Measurements from ENCODE around the gene GPR152. TPM values are rescaled to one million over a fixed set of nuclear protein-coding genes. Genes with fewer than 3 reads are reported as not detected.

GPR152 gene
- total RNA-seq, 6 experiments from 2014 or later = not detected

DNA sequence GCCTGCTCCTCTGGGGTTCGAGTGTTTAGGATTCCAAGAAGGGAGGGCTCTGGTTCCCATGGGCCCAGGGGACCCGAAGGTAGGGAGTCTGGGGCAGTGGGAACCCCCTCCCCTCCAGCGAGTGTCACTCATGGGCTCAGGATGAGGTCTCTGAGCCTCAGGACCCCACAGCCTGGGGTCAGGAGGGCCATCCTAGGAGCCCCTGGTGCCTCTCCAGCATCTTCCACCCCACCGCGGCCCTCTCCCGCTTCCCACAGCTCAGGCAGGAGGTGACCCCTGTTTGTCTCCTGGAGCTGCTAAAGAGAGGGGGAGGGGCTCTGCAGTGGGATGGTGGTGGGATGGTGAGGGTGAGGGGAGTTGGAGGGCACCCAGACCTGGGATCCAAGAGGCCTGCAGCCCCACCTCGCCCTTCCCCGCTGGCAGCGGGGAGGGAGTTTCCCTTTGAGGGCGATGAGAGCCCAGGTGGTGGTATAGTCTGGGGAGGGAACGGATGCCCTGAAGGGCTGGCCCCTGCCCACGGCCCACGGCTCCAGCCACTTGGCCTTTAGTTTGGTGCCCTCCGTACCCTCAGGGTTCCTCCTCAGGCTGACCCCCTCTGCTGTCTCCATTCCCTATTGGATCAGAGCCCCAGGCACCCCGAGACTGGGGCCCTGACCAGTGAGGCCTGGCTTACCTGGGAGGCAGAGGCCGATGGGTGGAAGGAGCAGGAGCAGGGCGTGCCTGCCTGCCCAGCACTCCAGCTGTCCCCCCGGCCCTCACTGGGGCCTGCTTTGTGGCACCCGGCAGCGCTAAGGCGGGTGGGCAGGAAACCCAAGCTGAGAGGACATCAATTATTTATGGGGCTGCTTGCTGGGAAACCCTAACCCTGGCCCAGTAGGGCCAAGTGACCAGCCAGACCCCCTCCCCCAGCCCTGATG lies 1.5 kb upstream of the GPR152 start:
- Histone ChIP-seq H3K27ac (no peak overlapping the region), H3K27me3 (no peaks in the 10 kb centered on the region), H3K9me3 (no peaks in the 10 kb centered on the region), H3K4me1 (no peaks in the 10 kb centered on the region), H3K4me3 (no peak overlapping the region), H3K36me3 (no peaks in the 10 kb centered on the region)
- DNase-seq = no peak
- 73% methylated on average over 2 of the region's 21 CpGs for WGBS (ENCODE audit: insufficient coverage, low coverage, low lambda C conversion rate, missing lambda C conversion rate)
- ATAC-seq = no peak
- intact Hi-C loops (cut with DNase I) = no loop called here
- TF ChIP-seq POLR2A (IDR thresholded peaks at IDR 0.05) = no peak
- TF ChIP-seq, protein P1, sequence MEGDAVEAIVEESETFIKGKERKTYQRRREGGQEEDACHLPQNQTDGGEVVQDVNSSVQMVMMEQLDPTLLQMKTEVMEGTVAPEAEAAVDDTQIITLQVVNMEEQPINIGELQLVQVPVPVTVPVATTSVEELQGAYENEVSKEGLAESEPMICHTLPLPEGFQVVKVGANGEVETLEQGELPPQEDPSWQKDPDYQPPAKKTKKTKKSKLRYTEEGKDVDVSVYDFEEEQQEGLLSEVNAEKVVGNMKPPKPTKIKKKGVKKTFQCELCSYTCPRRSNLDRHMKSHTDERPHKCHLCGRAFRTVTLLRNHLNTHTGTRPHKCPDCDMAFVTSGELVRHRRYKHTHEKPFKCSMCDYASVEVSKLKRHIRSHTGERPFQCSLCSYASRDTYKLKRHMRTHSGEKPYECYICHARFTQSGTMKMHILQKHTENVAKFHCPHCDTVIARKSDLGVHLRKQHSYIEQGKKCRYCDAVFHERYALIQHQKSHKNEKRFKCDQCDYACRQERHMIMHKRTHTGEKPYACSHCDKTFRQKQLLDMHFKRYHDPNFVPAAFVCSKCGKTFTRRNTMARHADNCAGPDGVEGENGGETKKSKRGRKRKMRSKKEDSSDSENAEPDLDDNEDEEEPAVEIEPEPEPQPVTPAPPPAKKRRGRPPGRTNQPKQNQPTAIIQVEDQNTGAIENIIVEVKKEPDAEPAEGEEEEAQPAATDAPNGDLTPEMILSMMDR (IDR thresholded peaks at IDR 0.05) = no peak

DNA sequence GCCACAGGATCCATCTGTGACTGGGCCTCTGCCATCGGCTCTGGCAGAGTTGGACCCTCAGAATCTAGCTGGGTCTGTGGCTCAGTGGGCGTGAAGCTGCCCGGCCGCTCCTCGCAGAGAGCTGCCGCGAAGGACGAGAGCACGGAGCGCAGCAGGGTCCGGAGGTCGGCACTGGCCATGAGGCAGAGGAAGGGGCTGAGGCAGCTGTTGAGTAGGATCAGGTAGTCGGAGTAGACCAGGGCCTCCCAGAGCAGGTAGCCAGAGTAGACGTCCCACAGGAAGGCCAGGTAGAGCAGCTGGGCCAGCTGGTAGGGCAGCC lies 912 bp downstream of the GPR152 start:
- H3K4me1 ChIP-seq = peaks cover 0 to 13% (median 0%) of the 10 kb centered on the region in 4 donors
- no peak overlapping the region for H3K27ac ChIP-seq
- WGBS (ENCODE audit: insufficient coverage, low coverage, low lambda C conversion rate, missing lambda C conversion rate) = 96% methylated on average over 8 of the region's 14 CpGs

DNA sequence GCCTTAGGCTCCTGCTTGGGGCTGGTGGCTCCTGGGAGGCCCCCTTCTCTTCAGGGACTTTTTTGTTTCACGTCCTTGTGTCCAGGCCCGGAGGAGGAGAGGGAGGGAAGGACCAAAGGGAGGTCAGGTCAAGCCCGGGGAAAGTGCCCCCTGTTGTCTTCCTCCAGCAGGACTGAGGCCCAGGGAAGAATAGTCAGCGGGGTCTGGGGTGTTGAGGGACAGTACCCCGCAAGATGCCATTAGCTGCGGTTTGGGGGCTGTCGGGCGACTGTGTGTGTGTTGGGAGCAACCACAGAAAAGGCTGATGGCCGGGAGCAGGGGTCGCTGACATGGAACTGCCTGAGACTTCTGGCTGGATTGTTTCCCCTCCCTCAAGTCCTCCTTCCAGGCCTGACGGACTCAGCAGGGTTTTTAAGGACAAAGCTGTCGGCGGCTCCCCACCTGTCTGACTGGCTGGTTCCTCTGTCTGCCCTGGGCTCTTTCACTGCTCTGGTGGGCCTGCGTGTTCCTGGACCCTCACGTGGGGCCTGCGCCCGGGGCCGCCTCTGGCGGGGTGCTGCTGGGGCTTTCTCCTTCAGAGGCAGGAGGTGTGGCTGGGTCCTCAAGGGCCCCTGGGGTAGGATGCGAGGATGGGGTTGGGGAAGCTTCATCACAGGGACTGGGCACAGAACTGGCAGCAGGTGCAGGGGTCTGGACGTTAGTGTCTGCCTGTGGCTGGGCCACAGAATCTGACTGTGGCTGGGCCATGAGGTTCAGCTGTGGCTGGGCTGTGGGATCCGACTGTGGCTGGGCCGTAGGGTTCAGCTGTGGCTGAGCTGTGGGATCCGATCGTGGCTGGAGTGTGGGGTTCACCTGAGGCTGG lies 1.5 kb downstream of the GPR152 start:
- Histone ChIP-seq H3K36me3 (no peaks in the 10 kb centered on the region), H3K27ac (no peak overlapping the region), H3K9me3 (no peaks in the 10 kb centered on the region), H3K4me3 (no peak overlapping the region), H3K4me1 (peaks cover 0 to 13% (median 0%) of the 10 kb centered on the region in 4 donors), H3K27me3 (no peaks in the 10 kb centered on the region)
- TF ChIP-seq, protein P1 (IDR thresholded peaks at IDR 0.05) = no peak
- TF ChIP-seq POLR2A (IDR thresholded peaks at IDR 0.05) = no peak
- ATAC-seq = no peak
- intact Hi-C loops (cut with DNase I) = no loop called here
- WGBS (ENCODE audit: insufficient coverage, low coverage, low lambda C conversion rate, missing lambda C conversion rate) = 96% methylated on average over 5 of the region's 25 CpGs
- DNase-seq = no peak

More for the DNA sequence above, 912 bp downstream of the GPR152 start:
- ATAC-seq (no peak), DNase-seq (no peak)
- TF ChIP-seq POLR2A (IDR thresholded peaks at IDR 0.05) = no peak
- TF ChIP-seq, protein P1 (IDR thresholded peaks at IDR 0.05) = no peak
- H3K9me3 ChIP-seq = no peaks in the 10 kb centered on the region
- intact Hi-C loops (cut with DNase I) = no loop called here
- no peaks in the 10 kb centered on the region for H3K27me3 ChIP-seq
- no peak overlapping the region for H3K4me3 ChIP-seq
- H3K36me3 ChIP-seq = no peaks in the 10 kb centered on the region

DNA sequence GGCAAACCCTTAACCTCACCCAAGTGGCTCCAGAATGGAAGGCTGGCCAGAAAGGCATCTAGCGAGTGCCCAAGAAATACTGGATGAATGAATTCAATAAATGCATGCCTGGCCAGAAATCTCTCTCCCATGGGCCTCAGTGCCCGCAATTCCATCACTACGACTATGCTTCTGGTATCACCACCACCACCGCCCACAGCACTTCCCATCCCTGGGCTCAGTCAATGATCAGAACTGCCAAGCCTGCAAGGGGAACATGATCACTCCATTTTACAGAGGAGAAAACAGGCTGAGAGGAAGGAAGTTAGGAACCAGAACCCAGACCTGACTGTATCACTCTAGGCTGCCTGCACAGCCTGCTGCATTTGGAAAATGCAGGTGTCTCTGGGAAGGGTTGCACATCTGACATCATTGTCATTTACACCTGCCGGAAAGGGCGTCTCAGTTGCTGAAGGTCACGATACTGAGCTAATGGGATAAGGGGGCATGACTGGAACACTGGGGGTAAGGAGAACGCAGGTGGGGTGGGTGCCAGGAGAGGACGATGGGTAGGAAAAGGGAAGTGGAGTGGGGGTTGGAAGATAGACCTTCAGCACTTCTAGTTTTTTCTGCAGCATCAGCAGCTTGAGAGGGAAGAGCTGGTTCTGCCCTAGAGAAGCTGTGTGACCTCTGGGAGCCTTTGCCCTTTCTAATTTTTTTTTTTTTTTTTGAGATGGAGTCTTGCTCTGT lies 3.2 kb downstream of the GPR152 start:
- intact Hi-C loops (cut with DNase I) = no loop called here
- DNase-seq (no peak), ATAC-seq (peak; percentile 2 to 39 (median 20))
- WGBS (ENCODE audit: insufficient coverage, low coverage, low lambda C conversion rate, missing lambda C conversion rate) = 64% methylated on average over 8 of the region's 9 CpGs
- TF ChIP-seq POLR2A (IDR thresholded peaks at IDR 0.05) = no peak
- TF ChIP-seq, protein P1 (IDR thresholded peaks at IDR 0.05) = no peak
- no peaks in the 10 kb centered on the region for H3K9me3 ChIP-seq
- no peaks in the 10 kb centered on the region for H3K36me3 ChIP-seq
- H3K4me1 ChIP-seq = peaks cover 0 to 17% (median 0%) of the 10 kb centered on the region in 4 donors
- no peak overlapping the region for H3K4me3 ChIP-seq
- no peaks in the 10 kb centered on the region for H3K27me3 ChIP-seq
- no peak overlapping the region for H3K27ac ChIP-seq

All from right lobe of liver (tissue), 6 donors.